Measurements from ENCODE around the gene AMN. TPM values are rescaled to one million over a fixed set of nuclear protein-coding genes. Genes with fewer than 3 reads are reported as not detected.

Gene AMN
- total RNA-seq, 1 experiment from 2014 or later, result 70.7 TPM

DNA sequence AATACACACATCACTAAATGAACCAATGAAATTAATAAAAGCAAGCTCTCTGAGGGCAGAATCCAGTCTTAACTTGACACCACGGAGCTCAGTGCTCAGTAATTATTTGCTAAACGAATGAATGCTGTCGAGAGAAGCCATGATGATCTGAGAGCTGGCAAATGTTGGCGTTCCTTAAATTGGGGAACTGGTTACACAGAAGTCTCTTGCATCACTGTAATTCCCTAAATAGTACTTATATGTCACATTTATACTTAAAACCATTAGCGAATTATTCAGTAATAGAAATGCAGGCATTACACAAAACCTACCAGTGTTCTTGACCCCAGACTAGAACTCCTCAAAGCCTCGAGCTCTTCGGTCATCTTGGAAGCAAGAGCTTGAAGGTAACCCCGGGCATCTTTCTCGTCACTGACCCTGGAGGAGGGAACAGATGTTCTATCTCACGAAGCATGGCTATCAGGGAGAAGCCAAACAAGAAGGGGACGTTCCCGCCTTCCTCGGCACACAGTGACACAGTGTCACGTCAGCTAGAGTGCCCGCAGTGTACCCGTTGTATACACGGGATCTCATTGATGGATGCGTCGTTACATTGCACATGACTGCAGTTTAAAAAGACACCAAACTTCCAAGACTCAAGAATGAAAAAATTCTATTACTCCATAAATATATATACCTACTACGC lies 43.6 kb downstream of the AMN start:
- TF ChIP-seq, protein P1, sequence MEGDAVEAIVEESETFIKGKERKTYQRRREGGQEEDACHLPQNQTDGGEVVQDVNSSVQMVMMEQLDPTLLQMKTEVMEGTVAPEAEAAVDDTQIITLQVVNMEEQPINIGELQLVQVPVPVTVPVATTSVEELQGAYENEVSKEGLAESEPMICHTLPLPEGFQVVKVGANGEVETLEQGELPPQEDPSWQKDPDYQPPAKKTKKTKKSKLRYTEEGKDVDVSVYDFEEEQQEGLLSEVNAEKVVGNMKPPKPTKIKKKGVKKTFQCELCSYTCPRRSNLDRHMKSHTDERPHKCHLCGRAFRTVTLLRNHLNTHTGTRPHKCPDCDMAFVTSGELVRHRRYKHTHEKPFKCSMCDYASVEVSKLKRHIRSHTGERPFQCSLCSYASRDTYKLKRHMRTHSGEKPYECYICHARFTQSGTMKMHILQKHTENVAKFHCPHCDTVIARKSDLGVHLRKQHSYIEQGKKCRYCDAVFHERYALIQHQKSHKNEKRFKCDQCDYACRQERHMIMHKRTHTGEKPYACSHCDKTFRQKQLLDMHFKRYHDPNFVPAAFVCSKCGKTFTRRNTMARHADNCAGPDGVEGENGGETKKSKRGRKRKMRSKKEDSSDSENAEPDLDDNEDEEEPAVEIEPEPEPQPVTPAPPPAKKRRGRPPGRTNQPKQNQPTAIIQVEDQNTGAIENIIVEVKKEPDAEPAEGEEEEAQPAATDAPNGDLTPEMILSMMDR (IDR thresholded peaks at IDR 0.05; ENCODE audit: insufficient read depth in 1 of 2, low read depth in 1 of 2, low read length in 1 of 2, severe bottlenecking in 1 of 2, unreplicated experiment in 1 of 2), result no peak
- intact Hi-C loops (cut with micrococcal nuclease; ENCODE audit: unreplicated experiment), result no loop called here
- POLR2A ChIA-PET, result no interaction called here
- Histone ChIP-seq H3K27me3 (replicated peaks; ENCODE audit: control insufficient read depth, insufficient read depth, low read length) (no peaks in the 10 kb centered on the region), H3K4me1 (no peaks in the 10 kb centered on the region), H3K9me3 (no peaks in the 10 kb centered on the region), H3K36me3 (ENCODE audit: control insufficient read depth, insufficient read depth, low read length) (no peaks in the 10 kb centered on the region), H3K4me3 (ENCODE audit: low read depth, low read length) (no peak overlapping the region)
- Mint-ChIP-seq H3K27me3 (ENCODE audit: insufficient read depth, unreplicated experiment) (no peaks in the 10 kb centered on the region), H3K36me3 (ENCODE audit: insufficient read depth, unreplicated experiment) (peaks cover 79% of the 10 kb centered on the region), H3K9me3 (ENCODE audit: unreplicated experiment) (no peaks in the 10 kb centered on the region), H3K27ac (ENCODE audit: unreplicated experiment) (no peak overlapping the region), H3K4me1 (ENCODE audit: low read depth, unreplicated experiment) (no peaks in the 10 kb centered on the region), H3K4me3 (ENCODE audit: unreplicated experiment) (no peak overlapping the region)
- DNase-seq, result no peak
- BruUV-seq (replicated peaks), result no TSS peak
- CTCF ChIA-PET, result interaction anchor here (1.0 kb wide), 1 partner anchor 272 kb away, joined by 4 read pairs; no protein-coding TSS in a partner anchor

DNA sequence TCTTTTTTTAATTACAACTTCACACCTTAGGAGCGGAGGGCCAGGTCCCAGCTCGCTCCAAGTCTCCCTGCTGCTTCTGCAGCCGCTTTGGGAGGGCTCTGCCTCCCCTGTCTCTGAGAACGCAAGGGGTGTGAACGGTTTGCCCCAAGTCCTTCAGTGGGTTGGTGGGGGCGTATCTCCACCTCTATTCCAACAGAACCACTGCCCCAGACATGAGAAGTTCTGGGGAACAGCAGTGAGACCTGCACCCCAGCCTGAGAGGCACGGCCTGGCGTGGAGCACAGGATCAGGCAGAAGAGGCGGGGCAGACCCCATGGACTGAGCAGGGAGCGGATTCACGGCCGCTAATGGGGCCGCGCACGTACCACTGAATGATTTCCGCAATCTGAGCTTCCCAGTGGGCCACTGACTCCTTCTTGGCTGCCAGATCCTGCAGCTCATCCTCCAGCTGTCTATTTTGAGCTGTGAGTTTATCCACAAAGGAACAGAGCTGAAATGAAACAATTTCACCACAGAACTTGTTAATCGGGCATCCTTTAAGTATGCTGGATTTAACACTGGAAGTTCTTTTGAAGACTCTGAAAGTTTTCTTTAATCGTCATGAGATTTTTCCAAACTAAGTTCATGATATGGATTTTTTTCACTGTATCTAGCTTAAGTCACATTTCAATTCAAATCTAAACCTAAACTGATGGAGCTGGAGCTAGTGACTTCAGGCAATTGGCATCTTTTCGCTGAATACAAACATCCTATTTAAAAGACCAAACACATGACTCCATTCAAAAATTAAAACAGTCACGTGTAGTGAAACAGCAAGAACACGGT lies 44.4 kb downstream of the AMN start:
- H3K4me3 ChIP-seq (ENCODE audit: low read depth, low read length), result no peak overlapping the region
- ChIA-PET CTCF (interaction anchor here (1.0 kb wide), 1 partner anchor 272 kb away, joined by 4 read pairs; no protein-coding TSS in a partner anchor), POLR2A (no interaction called here)
- no peak for DNase-seq
- no TSS peak for BruUV-seq (replicated peaks)
- Mint-ChIP-seq H3K27ac (ENCODE audit: unreplicated experiment) (no peak overlapping the region), H3K4me1 (ENCODE audit: low read depth, unreplicated experiment) (no peaks in the 10 kb centered on the region), H3K36me3 (ENCODE audit: insufficient read depth, unreplicated experiment) (peaks cover 78% of the 10 kb centered on the region), H3K27me3 (ENCODE audit: insufficient read depth, unreplicated experiment) (no peaks in the 10 kb centered on the region), H3K4me3 (ENCODE audit: unreplicated experiment) (no peak overlapping the region), H3K9me3 (ENCODE audit: unreplicated experiment) (no peaks in the 10 kb centered on the region)
- H3K4me1 ChIP-seq, result no peaks in the 10 kb centered on the region
- TF ChIP-seq, protein P1 (IDR thresholded peaks at IDR 0.05; ENCODE audit: insufficient read depth in 1 of 2, low read depth in 1 of 2, low read length in 1 of 2, severe bottlenecking in 1 of 2, unreplicated experiment in 1 of 2), result no peak
- H3K9me3 ChIP-seq, result no peaks in the 10 kb centered on the region
- H3K36me3 ChIP-seq (ENCODE audit: control insufficient read depth, insufficient read depth, low read length), result no peaks in the 10 kb centered on the region
- no peaks in the 10 kb centered on the region for H3K27me3 ChIP-seq (replicated peaks; ENCODE audit: control insufficient read depth, insufficient read depth, low read length)
- intact Hi-C loops (cut with micrococcal nuclease; ENCODE audit: unreplicated experiment), result no loop called here

DNA sequence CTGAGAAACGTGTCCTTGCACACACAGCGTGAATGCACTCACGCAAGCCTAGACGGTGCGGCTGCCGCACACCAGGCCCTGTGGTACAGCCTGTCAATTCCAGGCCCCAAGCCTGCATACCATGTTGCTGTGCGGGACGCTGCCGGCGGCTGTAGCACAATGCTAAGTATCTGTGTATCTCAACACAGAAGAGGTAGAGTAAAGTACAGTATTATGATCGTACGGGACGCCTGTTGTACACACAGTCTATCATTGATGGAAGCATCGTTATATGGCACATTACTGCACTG lies 45.0 kb downstream of the AMN start:
- intact Hi-C loops (cut with micrococcal nuclease; ENCODE audit: unreplicated experiment), result no loop called here
- Mint-ChIP-seq H3K9me3 (ENCODE audit: unreplicated experiment) (no peaks in the 10 kb centered on the region), H3K36me3 (ENCODE audit: insufficient read depth, unreplicated experiment) (peaks cover 77% of the 10 kb centered on the region), H3K4me1 (ENCODE audit: low read depth, unreplicated experiment) (no peaks in the 10 kb centered on the region), H3K27me3 (ENCODE audit: insufficient read depth, unreplicated experiment) (no peaks in the 10 kb centered on the region), H3K27ac (ENCODE audit: unreplicated experiment) (no peak overlapping the region), H3K4me3 (ENCODE audit: unreplicated experiment) (no peak overlapping the region)
- Histone ChIP-seq H3K4me1 (no peaks in the 10 kb centered on the region), H3K9me3 (no peaks in the 10 kb centered on the region), H3K27me3 (replicated peaks; ENCODE audit: control insufficient read depth, insufficient read depth, low read length) (no peaks in the 10 kb centered on the region), H3K36me3 (ENCODE audit: control insufficient read depth, insufficient read depth, low read length) (peaks cover 2% of the 10 kb centered on the region; the same call in 1 of the 2 replicates), H3K4me3 (ENCODE audit: low read depth, low read length) (no peak overlapping the region)
- no peak for DNase-seq
- BruUV-seq (replicated peaks), result no TSS peak
- ChIA-PET POLR2A (no interaction called here), CTCF (no interaction called here)
- TF ChIP-seq, protein P1 (IDR thresholded peaks at IDR 0.05; ENCODE audit: insufficient read depth in 1 of 2, low read depth in 1 of 2, low read length in 1 of 2, severe bottlenecking in 1 of 2, unreplicated experiment in 1 of 2), result no peak
